DND-41 (cell line): ENCODE results near the gene TMEM232.
"Not testable (repeated sequence)": the region's sequence is repeated elsewhere in the genome, so short reads cannot be mapped to it uniquely, and the experiment has no call there.

ENCODE experiments used
- ATAC-seq: fragments of 200-7000 bp; cut with Tn5 transposase; 3 replicates; pipeline ENCODE4 v1.9.1; 2021; ENCODE audit warnings: low read depth; ENCODE audit not compliant: insufficient read depth
- DNase-seq: peaks from one replicate; pipeline ENCODE4 v3.0.0-alpha.2; 2020
- H2AFZ ChIP-seq: 2 replicates; pipeline ENCODE4 v1.6.0; 2012; ENCODE audit warnings: low read depth, low read length
- H3K27ac ChIP-seq: 2 replicates; pipeline ENCODE4 v1.5.1; 2012; ENCODE audit warnings: low read length, inconsistent platforms
- H3K27me3 ChIP-seq: fragments of 200-600 bp; sonication (generic); 2 replicates; pipeline ENCODE4 v1.6.0; 2012; ENCODE audit warnings: low read length, mild to moderate bottlenecking, inconsistent platforms; ENCODE audit not compliant: insufficient read depth, poor library complexity
- H3K36me3 ChIP-seq: 2 replicates; pipeline ENCODE4 v1.5.1; 2012; ENCODE audit warnings: low read length, inconsistent platforms; ENCODE audit not compliant: insufficient read depth
- H3K4me1 ChIP-seq: 2 replicates; pipeline ENCODE4 v1.5.1; 2012; ENCODE audit warnings: mild to moderate bottlenecking, low read length; ENCODE audit not compliant: insufficient read depth
- H3K4me2 ChIP-seq: 2 replicates; pipeline ENCODE4 v1.6.0; 2012; ENCODE audit warnings: mild to moderate bottlenecking, moderate library complexity, low read length, inconsistent platforms; ENCODE audit not compliant: insufficient read depth
- H3K4me3 ChIP-seq, 2 experiments: fragments of 200-600 bp in 1 of 2; shearing (Covaris generic) in 1 of 2; 2 replicates each; pipeline ENCODE4 v1.5.1; 2012 to 2016; ENCODE audit warnings: inconsistent platforms in 2 of 2, low read length in 2 of 2, mild to moderate bottlenecking in 2 of 2, low read depth in 1 of 2, moderate library complexity in 1 of 2
- H3K79me2 ChIP-seq: 2 replicates; pipeline ENCODE4 v1.6.0; 2012; ENCODE audit warnings: low read length, inconsistent platforms; ENCODE audit not compliant: insufficient read depth
- H3K9ac ChIP-seq: 2 replicates; pipeline ENCODE4 v1.6.0; 2012; ENCODE audit warnings: low read depth, mild to moderate bottlenecking, inconsistent platforms, low read length, moderate library complexity
- H3K9me3 ChIP-seq: 2 replicates; pipeline ENCODE4 v1.5.1; 2012; ENCODE audit warnings: low read length, moderate library complexity, mild to moderate bottlenecking, inconsistent platforms; ENCODE audit not compliant: insufficient read depth, severe bottlenecking
- H4K20me1 ChIP-seq: 2 replicates; pipeline ENCODE4 v1.6.0; 2012; ENCODE audit warnings: low read length; ENCODE audit not compliant: insufficient read depth
- EZH2 ChIP-seq: IDR thresholded peaks from 3 replicates; pipeline ENCODE4 v1.6.1; 2012; ENCODE audit warnings: borderline replicate concordance, low read depth, mild to moderate bottlenecking, moderate library complexity, low read length, inconsistent platforms; ENCODE audit not compliant: severe bottlenecking
- TF ChIP-seq, protein P1 (sequence below): IDR thresholded peaks from 2 replicates; pipeline ENCODE4 v1.5.1; 2012; ENCODE audit warnings: borderline replicate concordance, low read length, moderate library complexity, mild to moderate bottlenecking; ENCODE audit not compliant: poor library complexity, severe bottlenecking; ENCODE audit errors: extremely low read depth

Gene TMEM232

DNA sequence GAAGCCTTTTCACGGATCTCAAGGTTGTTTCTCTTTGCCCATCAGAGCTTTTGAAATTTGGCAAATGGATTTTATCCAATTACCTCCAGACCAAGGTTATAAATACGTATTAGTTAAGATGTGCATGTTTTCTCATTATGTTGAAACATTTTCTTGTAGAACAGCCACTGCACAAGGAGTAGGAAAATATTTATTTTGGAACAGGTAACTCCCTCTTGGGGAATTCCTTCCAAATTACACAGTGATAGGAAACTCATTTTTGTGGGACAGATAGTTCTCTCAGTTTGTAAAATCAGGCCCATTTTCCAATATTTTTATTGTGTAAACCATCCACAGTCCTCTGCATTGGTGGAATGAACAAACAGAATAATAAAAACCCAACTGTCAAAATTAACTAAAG lies 23.0 kb downstream of the TMEM232 start:
- H3K36me3 ChIP-seq, result no peaks in the 10 kb centered on the region
- ATAC-seq, result no peak
- no peaks in the 10 kb centered on the region for H3K79me2 ChIP-seq
- H3K27ac ChIP-seq, result no peak overlapping the region
- no peak for DNase-seq
- no peak overlapping the region for H3K4me2 ChIP-seq
- H3K27me3 ChIP-seq, result no peaks in the 10 kb centered on the region
- H2AFZ ChIP-seq, result no peak overlapping the region
- H4K20me1 ChIP-seq, result no peaks in the 10 kb centered on the region
- TF ChIP-seq, protein P1, sequence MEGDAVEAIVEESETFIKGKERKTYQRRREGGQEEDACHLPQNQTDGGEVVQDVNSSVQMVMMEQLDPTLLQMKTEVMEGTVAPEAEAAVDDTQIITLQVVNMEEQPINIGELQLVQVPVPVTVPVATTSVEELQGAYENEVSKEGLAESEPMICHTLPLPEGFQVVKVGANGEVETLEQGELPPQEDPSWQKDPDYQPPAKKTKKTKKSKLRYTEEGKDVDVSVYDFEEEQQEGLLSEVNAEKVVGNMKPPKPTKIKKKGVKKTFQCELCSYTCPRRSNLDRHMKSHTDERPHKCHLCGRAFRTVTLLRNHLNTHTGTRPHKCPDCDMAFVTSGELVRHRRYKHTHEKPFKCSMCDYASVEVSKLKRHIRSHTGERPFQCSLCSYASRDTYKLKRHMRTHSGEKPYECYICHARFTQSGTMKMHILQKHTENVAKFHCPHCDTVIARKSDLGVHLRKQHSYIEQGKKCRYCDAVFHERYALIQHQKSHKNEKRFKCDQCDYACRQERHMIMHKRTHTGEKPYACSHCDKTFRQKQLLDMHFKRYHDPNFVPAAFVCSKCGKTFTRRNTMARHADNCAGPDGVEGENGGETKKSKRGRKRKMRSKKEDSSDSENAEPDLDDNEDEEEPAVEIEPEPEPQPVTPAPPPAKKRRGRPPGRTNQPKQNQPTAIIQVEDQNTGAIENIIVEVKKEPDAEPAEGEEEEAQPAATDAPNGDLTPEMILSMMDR, result no peak
- TF ChIP-seq EZH2, result no peak
- H3K9ac ChIP-seq, result no peak overlapping the region
- no peak overlapping the region for H3K4me3 ChIP-seq
- no peaks in the 10 kb centered on the region for H3K9me3 ChIP-seq
- no peaks in the 10 kb centered on the region for H3K4me1 ChIP-seq

DNA sequence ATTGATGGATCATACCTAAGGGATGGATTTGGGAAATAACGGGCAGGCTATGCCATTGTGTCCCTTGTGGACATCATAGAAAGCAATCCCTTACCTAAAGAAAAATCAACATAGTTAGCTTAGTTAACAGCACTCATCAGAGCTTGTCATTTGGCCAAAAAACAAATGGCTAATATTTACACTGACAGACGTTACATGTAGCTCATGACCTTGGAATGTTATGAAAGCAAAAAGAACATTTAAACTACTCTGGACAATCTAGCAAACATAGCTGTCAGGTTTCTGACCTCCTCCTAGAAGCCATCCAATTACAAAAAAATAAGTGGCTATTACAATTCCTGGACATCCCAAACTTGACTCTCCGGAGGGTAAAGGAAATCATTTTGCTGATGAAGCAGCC lies 23.8 kb downstream of the TMEM232 start:
- Histone ChIP-seq H3K4me3 (no peak overlapping the region), H3K4me2 (no peak overlapping the region)

DNA sequence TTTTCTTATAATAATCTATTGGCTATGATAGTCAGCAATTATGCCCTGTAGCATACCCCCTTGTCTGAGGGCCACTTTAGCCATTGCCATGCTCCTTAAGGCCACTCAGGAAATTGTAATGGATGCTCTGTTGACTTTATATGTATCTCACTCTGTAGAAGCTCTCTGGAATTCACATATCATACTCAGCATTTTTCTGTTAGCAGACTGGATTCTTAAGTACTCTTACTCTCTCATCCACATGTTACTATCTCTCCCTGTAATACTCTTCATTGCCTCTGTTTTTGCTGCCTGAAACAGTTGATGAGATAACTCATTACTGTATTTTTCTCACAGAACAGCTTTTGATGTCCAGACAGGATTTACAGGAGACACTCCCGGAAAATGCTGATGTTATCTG lies 24.2 kb downstream of the TMEM232 start:
- Histone ChIP-seq H3K4me1 (no peaks in the 10 kb centered on the region), H3K4me3 (no peak overlapping the region), H3K4me2 (no peak overlapping the region), H3K79me2 (no peaks in the 10 kb centered on the region), H2AFZ (no peak overlapping the region), H3K27ac (no peak overlapping the region), H3K9me3 (no peaks in the 10 kb centered on the region), H3K36me3 (no peaks in the 10 kb centered on the region), H3K9ac (no peak overlapping the region), H3K27me3 (no peaks in the 10 kb centered on the region), H4K20me1 (no peaks in the 10 kb centered on the region)
- TF ChIP-seq, protein P1, result no peak
- no peak for TF ChIP-seq EZH2
- ATAC-seq (no peak), DNase-seq (no peak)

More for the DNA sequence above, 23.8 kb downstream of the TMEM232 start:
- Histone ChIP-seq H3K4me1 (no peaks in the 10 kb centered on the region), H4K20me1 (no peaks in the 10 kb centered on the region), H2AFZ (no peak overlapping the region), H3K27me3 (no peaks in the 10 kb centered on the region), H3K79me2 (no peaks in the 10 kb centered on the region), H3K9ac (no peak overlapping the region), H3K27ac (no peak overlapping the region), H3K36me3 (no peaks in the 10 kb centered on the region), H3K9me3 (no peaks in the 10 kb centered on the region)
- DNase-seq, result no peak
- TF ChIP-seq, protein P1, result no peak
- TF ChIP-seq EZH2, result no peak
- no peak for ATAC-seq

DNA sequence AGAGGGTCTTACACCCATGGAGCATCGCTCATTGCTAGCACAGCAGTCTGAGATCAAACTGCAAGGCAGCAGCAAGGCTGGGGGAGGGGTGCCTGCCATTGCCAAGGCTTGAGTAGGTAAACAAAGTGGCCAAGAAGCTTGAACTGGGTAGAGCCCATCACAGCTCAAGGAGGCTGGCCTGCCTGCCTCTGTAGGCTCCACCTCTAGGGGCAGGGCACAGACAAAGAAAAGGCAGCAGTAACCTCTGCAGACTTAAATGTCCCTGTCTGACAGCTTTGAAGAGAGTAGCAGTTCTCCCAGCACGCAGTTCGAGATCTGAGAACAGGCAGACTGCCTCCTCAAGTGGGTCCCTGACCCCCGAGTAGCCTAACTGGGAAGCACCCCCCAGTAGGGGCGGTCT lies 33.8 kb downstream of the TMEM232 start:
- H3K9me3 ChIP-seq, H2AFZ ChIP-seq, H3K79me2 ChIP-seq, H3K4me3 ChIP-seq, H3K27ac ChIP-seq, H3K27me3 ChIP-seq, H3K36me3 ChIP-seq, H3K4me2 ChIP-seq, H3K9ac ChIP-seq, ATAC-seq, DNase-seq, H3K4me1 ChIP-seq, H4K20me1 ChIP-seq: not testable (repeated sequence)

DNA sequence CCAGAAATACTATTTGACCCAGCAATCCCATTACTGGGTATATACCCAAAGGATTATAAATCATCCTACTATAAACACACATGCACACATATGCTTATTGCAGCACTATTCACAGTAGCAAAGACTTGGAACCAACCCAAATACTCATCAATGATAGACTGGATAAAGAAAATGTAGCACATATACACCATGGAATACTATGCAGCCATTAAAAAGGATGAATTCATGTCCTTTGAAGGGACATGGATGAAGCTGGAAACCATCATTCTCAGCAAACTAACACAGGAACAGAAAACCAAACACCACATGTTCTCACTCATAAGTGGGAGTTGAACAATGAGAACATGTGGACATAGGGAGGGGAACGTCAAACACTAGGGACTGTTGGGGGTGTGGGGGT lies 35.9 kb downstream of the TMEM232 start:
- H4K20me1 ChIP-seq, H3K9me3 ChIP-seq: not testable (repeated sequence)

More for the DNA sequence above, 35.9 kb downstream of the TMEM232 start:
- ATAC-seq, H2AFZ ChIP-seq, H3K4me3 ChIP-seq, H3K9ac ChIP-seq, H3K4me2 ChIP-seq, H3K79me2 ChIP-seq, H3K27ac ChIP-seq, DNase-seq, H3K36me3 ChIP-seq, H3K27me3 ChIP-seq: not testable (repeated sequence)
- peaks cover 12% of the 10 kb centered on the region for H3K4me1 ChIP-seq
